B cell (primary cell): ENCODE data around the gene SSTR4. TPM values are rescaled to one million over a fixed set of nuclear protein-coding genes. Genes with fewer than 3 reads are reported as not detected.

ENCODE experiments used
- ATAC-seq: fragments of 200-7000 bp; cut with Tn5 transposase; one replicate; pipeline ENCODE4 v1.10.0; 2021; ENCODE audit warnings: low read depth, mild to moderate bottlenecking, moderate number of reproducible peaks, moderate library complexity
- CTCF ChIA-PET: fragments of 350-600 bp; sonication (Branson Sonifier 250); formaldehyde crosslinking; loops from one replicate; lab custom pipeline; 2021; ENCODE audit warnings: antibody characterized with exemption, inconsistent platforms; lab: Charles Lee
- POLR2A ChIA-PET: fragments of 350-600 bp; sonication (Branson Sonifier 250); formaldehyde crosslinking; loops from one replicate; lab custom pipeline; 2021; ENCODE audit warnings: antibody characterized with exemption; lab: Charles Lee
- DNase-seq: peaks from one replicate; pipeline ENCODE4 v3.0.0; 2013
- H2AFZ ChIP-seq: 2 replicates; pipeline ENCODE4 v1.6.1; 2012; ENCODE audit warnings: mild to moderate bottlenecking, low read depth, low read length; ENCODE audit not compliant: insufficient read depth, poor library complexity, severe bottlenecking
- H3K27ac ChIP-seq, 2 donors: 1 replicate in 1 of 2; 2 replicates in 1 of 2; pipeline ENCODE4 v1.5.1; 2012 to 2013; ENCODE audit warnings: low read length in 2 of 2, mild to moderate bottlenecking in 2 of 2, moderate library complexity in 1 of 2
- H3K27me3 ChIP-seq, 4 experiments: fragments of 200-600 bp in 1 of 4; sonication (generic) in 1 of 4; replicated peaks in 1 of 4; 1 replicate in 2 of 4; 2 replicates in 2 of 4; pipeline versions ENCODE4 v1.6.1 to v1.7.0; 2013 to 2016; ENCODE audit warnings: low read length in 3 of 4, mild to moderate bottlenecking in 2 of 4, mixed read lengths in 1 of 4, moderate library complexity in 1 of 4; ENCODE audit not compliant: insufficient read depth in 4 of 4, control insufficient read depth in 3 of 4; ENCODE audit errors: control extremely low read depth in 1 of 4
- H3K36me3 ChIP-seq, 2 experiments: replicated peaks in 1 of 2; 1 replicate in 1 of 2; 2 replicates in 1 of 2; pipeline versions ENCODE4 v1.6.1 to v1.7.1; 2013; ENCODE audit warnings: low read length in 1 of 2; ENCODE audit not compliant: insufficient read depth in 2 of 2, control insufficient read depth in 1 of 2; ENCODE audit errors: control extremely low read depth in 1 of 2, extremely low read depth in 1 of 2
- H3K4me1 ChIP-seq, 2 donors: fragments of 200-600 bp in 1 of 2; sonication (generic) in 1 of 2; 1 replicate in 1 of 2; 2 replicates in 1 of 2; pipeline versions ENCODE4 v1.5.1 to v1.6.1; 2013 to 2017; ENCODE audit warnings: low read length in 2 of 2; ENCODE audit not compliant: control insufficient read depth in 2 of 2, insufficient read depth in 2 of 2
- H3K4me2 ChIP-seq: replicated peaks from 2 replicates; pipeline ENCODE3; 2012; ENCODE audit warnings: mild to moderate bottlenecking, low read depth, low read length; ENCODE audit not compliant: poor library complexity, severe bottlenecking
- H3K4me3 ChIP-seq, 5 experiments: fragments of 200-600 bp in 1 of 5; sonication (generic) in 1 of 5; 1 replicate in 3 of 5; 2 replicates in 2 of 5; pipeline versions ENCODE4 v1.5.1 to v1.7.0; 2011 to 2016; ENCODE audit warnings: low read length in 4 of 5, mild to moderate bottlenecking in 4 of 5, low read depth in 2 of 5, control low read depth in 1 of 5, moderate library complexity in 1 of 5; ENCODE audit not compliant: insufficient read depth in 1 of 5; ENCODE audit errors: control extremely low read depth in 1 of 5, extremely low read depth in 1 of 5
- H3K79me2 ChIP-seq: fragments of 200-600 bp; sonication (generic); one replicate; pipeline ENCODE4 v1.6.0; 2016; ENCODE audit warnings: low read length; ENCODE audit not compliant: control insufficient read depth, insufficient read depth
- H3K9ac ChIP-seq: fragments of 200-600 bp; sonication (generic); 2 replicates; pipeline ENCODE4 v1.6.1; 2017; ENCODE audit warnings: mild to moderate bottlenecking, low read length, moderate library complexity
- H3K9me3 ChIP-seq, 3 donors: one replicate each; pipeline versions ENCODE4 v1.6.1 to v1.7.1; 2013; ENCODE audit warnings: low read length in 2 of 3; ENCODE audit not compliant: control insufficient read depth in 2 of 3, insufficient read depth in 1 of 3; ENCODE audit errors: control extremely low read depth in 1 of 3
- H4K20me1 ChIP-seq: 2 replicates; pipeline ENCODE4 v1.6.0; 2012; ENCODE audit warnings: mild to moderate bottlenecking, low read length; ENCODE audit not compliant: insufficient read depth, control insufficient read depth, poor library complexity, severe bottlenecking
- H3K27ac Mint-ChIP-seq: one replicate; pipeline ENCODE4 v1.8.0; 2021; ENCODE audit warnings: mixed read lengths
- H3K27me3 Mint-ChIP-seq: one replicate; pipeline ENCODE4 v1.8.0; 2021; ENCODE audit warnings: mixed read lengths
- H3K4me1 Mint-ChIP-seq: one replicate; pipeline ENCODE4 v1.8.0; 2021; ENCODE audit warnings: mixed read lengths
- H3K4me3 Mint-ChIP-seq: one replicate; pipeline ENCODE4 v1.8.0; 2021; ENCODE audit warnings: mixed read lengths
- H3K9me3 Mint-ChIP-seq: one replicate; pipeline ENCODE4 v1.8.0; 2022; ENCODE audit warnings: mixed read lengths; ENCODE audit not compliant: insufficient read depth
- EZH2 ChIP-seq: IDR thresholded peaks from 2 replicates; pipeline ENCODE4 v1.6.1; 2012; ENCODE audit warnings: borderline replicate concordance, low read depth, mild to moderate bottlenecking, moderate library complexity, low read length; ENCODE audit not compliant: insufficient read depth, poor library complexity, severe bottlenecking
- WGBS: methylation state at CpG from one replicate; pipeline ENCODE4 v1.1.5; 2013; ENCODE audit warnings: missing lambda C conversion rate; ENCODE audit not compliant: insufficient coverage; 5-methylcytosine and 5-hydroxymethylcytosine counted together
- intact Hi-C: fragments of 100-400 bp; cut with micrococcal nuclease; formaldehyde crosslinking; loops from one replicate; pipeline ENCODE4 v1.10.0; 2022
- polyA plus RNA-seq: library from polyadenylated mRNA; depleted of rRNA; stranded (reverse); fragments of >200 nt; gene quantifications from 2 replicates; pipeline ENCODE4 v1.2.3, GENCODE V29; 2012
- total RNA-seq, 2 donors: library from RNA; stranded (reverse); fragments of 120-200 nt in 1 of 2; gene quantifications; 1 replicate in 1 of 2; 2 replicates in 1 of 2; pipeline versions ENCODE4 v1.2.3 to v1.2.4, GENCODE V29; 2013 to 2022
- TF ChIP-seq, protein P1 (sequence below): fragments of 200-600 bp; IDR thresholded peaks from one replicate; pipeline ENCODE4 v1.8.0; 2022; ENCODE audit warnings: antibody characterized with exemption, mild to moderate bottlenecking

The SSTR4 gene
- total and polyA plus RNA-seq, 2 donors (not counting 1 experiment from before 2014, with no cell fraction given) = not detected

- no peaks in the 10 kb centered on the region for H3K79me2 ChIP-seq
- POLR2A ChIA-PET = no interaction called here
- no peaks in the 10 kb centered on the region for H4K20me1 ChIP-seq
- H3K9ac ChIP-seq = no peak overlapping the region
- no peak overlapping the region for H3K27ac ChIP-seq
- Mint-ChIP-seq H3K27ac (no peak overlapping the region), H3K4me1 (no peaks in the 10 kb centered on the region), H3K9me3 (no peaks in the 10 kb centered on the region), H3K4me3 (no peak overlapping the region), H3K27me3 (no peaks in the 10 kb centered on the region)
- CTCF ChIA-PET = no interaction called here
- no peaks in the 10 kb centered on the region for H3K9me3 ChIP-seq
- DNase-seq (no peak), ATAC-seq (no peak)
- no peaks in the 10 kb centered on the region for H3K4me1 ChIP-seq
- H3K27me3 ChIP-seq = no peaks in the 10 kb centered on the region
- WGBS = 93% methylated on average over 7 of the region's 12 CpGs
- no peaks in the 10 kb centered on the region for H3K36me3 ChIP-seq
- H3K4me2 ChIP-seq = no peak overlapping the region
- TF ChIP-seq EZH2 = no peak
- TF ChIP-seq, protein P1, sequence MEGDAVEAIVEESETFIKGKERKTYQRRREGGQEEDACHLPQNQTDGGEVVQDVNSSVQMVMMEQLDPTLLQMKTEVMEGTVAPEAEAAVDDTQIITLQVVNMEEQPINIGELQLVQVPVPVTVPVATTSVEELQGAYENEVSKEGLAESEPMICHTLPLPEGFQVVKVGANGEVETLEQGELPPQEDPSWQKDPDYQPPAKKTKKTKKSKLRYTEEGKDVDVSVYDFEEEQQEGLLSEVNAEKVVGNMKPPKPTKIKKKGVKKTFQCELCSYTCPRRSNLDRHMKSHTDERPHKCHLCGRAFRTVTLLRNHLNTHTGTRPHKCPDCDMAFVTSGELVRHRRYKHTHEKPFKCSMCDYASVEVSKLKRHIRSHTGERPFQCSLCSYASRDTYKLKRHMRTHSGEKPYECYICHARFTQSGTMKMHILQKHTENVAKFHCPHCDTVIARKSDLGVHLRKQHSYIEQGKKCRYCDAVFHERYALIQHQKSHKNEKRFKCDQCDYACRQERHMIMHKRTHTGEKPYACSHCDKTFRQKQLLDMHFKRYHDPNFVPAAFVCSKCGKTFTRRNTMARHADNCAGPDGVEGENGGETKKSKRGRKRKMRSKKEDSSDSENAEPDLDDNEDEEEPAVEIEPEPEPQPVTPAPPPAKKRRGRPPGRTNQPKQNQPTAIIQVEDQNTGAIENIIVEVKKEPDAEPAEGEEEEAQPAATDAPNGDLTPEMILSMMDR = no peak
- intact Hi-C loops = no loop called here
- no peak overlapping the region for H3K4me3 ChIP-seq
- H2AFZ ChIP-seq = no peak overlapping the region
These were observed 14.7 kb upstream of the SSTR4 start for GRCh38 chr20:23020230-23021018.

DNA sequence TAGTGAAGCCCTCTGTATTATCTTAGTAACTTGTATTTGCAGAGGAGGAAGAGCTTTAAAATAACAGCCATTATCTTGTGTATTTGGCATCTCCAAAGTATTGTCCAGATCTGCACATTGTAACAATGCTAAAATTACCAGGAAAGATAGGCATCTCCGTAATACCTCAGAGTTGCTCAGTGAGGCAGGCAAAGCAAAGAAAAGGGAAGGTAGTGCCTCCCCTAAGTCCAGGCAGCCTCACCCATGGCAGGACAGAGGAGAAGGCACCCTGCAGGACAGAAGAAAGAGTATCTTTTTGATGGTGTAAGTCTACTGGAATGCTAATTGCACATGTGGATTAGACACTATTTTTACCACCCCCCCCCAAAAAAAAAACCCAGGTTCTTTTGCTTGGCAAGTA is 13.6 kb upstream of the SSTR4 start:
- DNase-seq (no peak), ATAC-seq (no peak)
- H3K4me1 Mint-ChIP-seq = no peaks in the 10 kb centered on the region
- no peak overlapping the region for H3K27ac ChIP-seq
- H3K4me3 ChIP-seq = no peak overlapping the region
- no peak overlapping the region for H3K9ac ChIP-seq
- no peaks in the 10 kb centered on the region for H3K36me3 ChIP-seq
- TF ChIP-seq, protein P1 = no peak
- no peak for TF ChIP-seq EZH2
- H3K27ac Mint-ChIP-seq = no peak overlapping the region
- no peaks in the 10 kb centered on the region for H4K20me1 ChIP-seq
- H3K4me1 ChIP-seq = no peaks in the 10 kb centered on the region
- H3K4me3 Mint-ChIP-seq = no peak overlapping the region
- H3K9me3 Mint-ChIP-seq = no peaks in the 10 kb centered on the region
- no CpG with 5 or more reads among the region's 1 CpG for WGBS
- intact Hi-C loops = no loop called here
- POLR2A ChIA-PET = no interaction called here
- H3K27me3 ChIP-seq = no peaks in the 10 kb centered on the region
- H3K27me3 Mint-ChIP-seq = no peaks in the 10 kb centered on the region
- H3K79me2 ChIP-seq = no peaks in the 10 kb centered on the region
- CTCF ChIA-PET = no interaction called here
- no peak overlapping the region for H3K4me2 ChIP-seq
- no peaks in the 10 kb centered on the region for H3K9me3 ChIP-seq
- H2AFZ ChIP-seq = no peak overlapping the region
